Activated CD4-positive, CD25-positive, alpha-beta regulatory T cell treated with anti-CD3 and anti-CD28 coated beads, Interleukin-2, amount 50 U/mL, for 72 hours (primary cell): ENCODE results near the gene FOXF1.
A peak's percentile ranks its signal among the peaks of the same experiment; 100 is the strongest.

Experiments used
- DNase-seq: peaks from one replicate; pipeline ENCODE4 v3.0.0; 2021

FOXF1 gene

DNA sequence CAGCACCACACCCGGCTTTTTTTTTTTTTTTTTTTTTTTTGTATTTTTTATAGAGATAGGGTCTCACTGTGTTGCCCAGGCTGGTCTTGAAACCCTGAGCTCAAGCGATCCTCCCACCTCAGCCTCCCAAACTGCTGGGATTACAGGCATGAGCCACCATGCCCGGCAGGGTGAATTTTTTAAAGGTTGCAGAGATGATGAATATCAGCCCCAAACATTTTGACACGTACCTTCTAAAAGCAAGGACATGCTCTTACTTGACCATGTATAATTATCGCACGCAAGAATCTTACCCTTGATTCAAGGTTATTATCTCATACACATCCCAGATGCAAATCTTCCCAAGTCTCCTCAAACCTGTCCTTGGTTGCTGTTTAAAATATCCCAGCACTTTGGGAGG lies 52.0 kb downstream of the FOXF1 start:
- DNase-seq: no peak

DNA sequence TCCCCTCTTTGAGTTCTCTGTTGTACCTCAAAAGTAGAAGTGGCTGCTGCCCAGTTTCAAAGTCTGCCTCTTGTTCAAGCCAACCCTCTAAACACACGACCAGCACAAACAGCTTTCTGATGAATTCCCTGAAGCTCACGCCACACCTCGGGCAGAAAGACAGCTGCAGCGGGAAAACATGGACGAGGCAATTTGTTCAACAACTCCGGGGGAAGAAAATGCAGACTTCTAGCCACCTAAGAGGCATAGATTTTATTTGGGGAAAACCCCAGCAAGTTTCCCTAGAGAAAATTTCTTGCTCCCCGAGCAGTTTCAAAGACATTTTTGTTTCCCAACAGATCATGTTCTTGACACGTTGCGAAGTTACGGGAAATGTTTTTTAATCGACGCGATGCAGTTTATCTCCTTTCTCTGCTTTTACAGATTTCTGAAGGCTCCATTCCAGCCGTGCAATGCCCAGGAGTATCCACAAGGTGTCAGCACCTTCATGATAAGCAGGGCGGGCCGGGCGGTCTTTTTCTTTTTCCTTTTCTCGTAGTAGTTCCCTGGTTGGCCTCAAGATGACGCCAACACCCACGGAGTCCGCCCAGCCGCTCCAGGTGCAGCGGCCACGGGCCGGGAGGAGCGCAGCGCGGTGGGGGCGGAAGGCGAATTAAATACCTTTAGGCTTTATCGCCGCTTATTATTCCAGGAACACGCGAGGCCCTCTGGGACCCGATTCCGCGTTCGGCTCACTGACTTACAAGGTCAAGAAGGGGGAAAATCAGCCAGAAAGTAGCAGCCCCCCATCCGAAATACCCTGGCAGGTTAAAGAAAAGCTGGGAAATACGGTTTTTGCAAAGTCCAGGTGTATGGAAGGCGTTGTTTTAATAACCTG lies 53.4 kb downstream of the FOXF1 start:
- DNase-seq: peak; percentile 80
